ENCODE results near the gene PAH.

DNA sequence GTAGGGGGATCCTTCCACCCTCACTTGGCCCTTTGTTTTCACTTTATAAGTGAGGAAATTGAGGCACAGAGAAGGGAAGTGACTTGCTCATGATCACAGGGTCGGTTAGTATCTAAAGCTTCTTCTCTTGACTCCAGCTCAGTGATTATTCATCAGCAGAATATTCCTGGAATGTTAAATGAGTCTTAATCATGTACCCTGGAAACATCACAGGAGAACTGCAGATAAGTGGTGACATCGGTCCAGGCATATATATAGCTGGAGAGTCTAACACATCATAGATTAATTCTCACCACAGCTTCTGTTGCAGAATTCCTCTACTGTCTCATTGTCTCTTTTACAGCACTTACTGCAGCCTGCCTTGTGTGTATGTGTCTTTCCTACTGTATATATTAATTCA, 69.9 kb downstream of the PAH start:
- no peak for TF ChIP-seq POLR2AphosphoS5 (IDR thresholded peaks at IDR 0.05)
- TF ChIP-seq, protein P1, sequence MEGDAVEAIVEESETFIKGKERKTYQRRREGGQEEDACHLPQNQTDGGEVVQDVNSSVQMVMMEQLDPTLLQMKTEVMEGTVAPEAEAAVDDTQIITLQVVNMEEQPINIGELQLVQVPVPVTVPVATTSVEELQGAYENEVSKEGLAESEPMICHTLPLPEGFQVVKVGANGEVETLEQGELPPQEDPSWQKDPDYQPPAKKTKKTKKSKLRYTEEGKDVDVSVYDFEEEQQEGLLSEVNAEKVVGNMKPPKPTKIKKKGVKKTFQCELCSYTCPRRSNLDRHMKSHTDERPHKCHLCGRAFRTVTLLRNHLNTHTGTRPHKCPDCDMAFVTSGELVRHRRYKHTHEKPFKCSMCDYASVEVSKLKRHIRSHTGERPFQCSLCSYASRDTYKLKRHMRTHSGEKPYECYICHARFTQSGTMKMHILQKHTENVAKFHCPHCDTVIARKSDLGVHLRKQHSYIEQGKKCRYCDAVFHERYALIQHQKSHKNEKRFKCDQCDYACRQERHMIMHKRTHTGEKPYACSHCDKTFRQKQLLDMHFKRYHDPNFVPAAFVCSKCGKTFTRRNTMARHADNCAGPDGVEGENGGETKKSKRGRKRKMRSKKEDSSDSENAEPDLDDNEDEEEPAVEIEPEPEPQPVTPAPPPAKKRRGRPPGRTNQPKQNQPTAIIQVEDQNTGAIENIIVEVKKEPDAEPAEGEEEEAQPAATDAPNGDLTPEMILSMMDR (IDR thresholded peaks at IDR 0.05): no peak

Data from transverse colon (tissue), 4 donors.